A673 (cell line): Measurements from ENCODE around the gene ZNF630. TPM values are rescaled to one million over a fixed set of nuclear protein-coding genes. Genes with fewer than 3 reads are reported as not detected.

Experiments used
- Bru-seq: library from RNA; stranded (reverse); fragments of 400-500 nt; gene quantifications from one replicate; lab custom pipeline; 2021; lab: Mats Ljungman, UMichigan
- BruChase-seq, 2 experiments: library from RNA; stranded (reverse); fragments of 400-500 nt; gene quantifications; one replicate each; lab custom pipeline; 2021; lab: Mats Ljungman, UMichigan
- BruUV-seq: library from RNA; stranded (reverse); fragments of 400-500 nt; replicated peaks from 2 replicates; lab custom pipeline; 2021; lab: Mats Ljungman, UMichigan
- CTCF ChIA-PET: fragments of 300-600 bp; sonication (Branson Sonifier 250); formaldehyde crosslinking; loops from one replicate; lab custom pipeline; 2022; ENCODE audit warnings: antibody characterized with exemption; lab: Charles Lee
- POLR2A ChIA-PET: fragments of 300-600 bp; sonication (Branson Sonifier 250); formaldehyde crosslinking; loops from one replicate; lab custom pipeline; 2022; ENCODE audit warnings: antibody characterized with exemption; ENCODE audit not compliant: low non-redundant PET; lab: Charles Lee
- DNase-seq: peaks from one replicate; pipeline ENCODE4 v3.0.0-alpha.2; 2015; ENCODE audit warnings: low spot score
- H3K27ac ChIP-seq: fragments of 200-600 bp; sonication (generic); 2 replicates; pipeline ENCODE4 v1.5.1; 2016; ENCODE audit warnings: mixed run types, low read depth, mild to moderate bottlenecking, mixed read lengths, antibody characterized with exemption, low read length; ENCODE audit not compliant: poor library complexity, severe bottlenecking
- H3K27me3 ChIP-seq: fragments of 200-600 bp; sonication (generic); replicated peaks from 2 replicates; pipeline ENCODE4 v1.6.1; 2017; ENCODE audit warnings: mixed run types, low read depth, mild to moderate bottlenecking, mixed read lengths, antibody characterized with exemption, low read length; ENCODE audit not compliant: insufficient read depth, poor library complexity
- H3K36me3 ChIP-seq: fragments of 200-600 bp; sonication (generic); 2 replicates; pipeline ENCODE4 v1.6.1; 2016; ENCODE audit warnings: mixed run types, mild to moderate bottlenecking, mixed read lengths, antibody characterized with exemption, low read length; ENCODE audit not compliant: insufficient read depth, poor library complexity, severe bottlenecking
- H3K4me1 ChIP-seq: fragments of 200-600 bp; sonication (generic); 2 replicates; pipeline ENCODE4 v1.6.1; 2017; ENCODE audit warnings: mixed run types, mild to moderate bottlenecking, mixed read lengths, antibody characterized with exemption, low read length; ENCODE audit not compliant: insufficient read depth, poor library complexity, severe bottlenecking
- H3K4me3 ChIP-seq: fragments of 200-600 bp; sonication (generic); 2 replicates; pipeline ENCODE4 v1.5.1; 2016; ENCODE audit warnings: low read depth, mixed run types, mild to moderate bottlenecking, mixed read lengths, low read length; ENCODE audit not compliant: poor library complexity, severe bottlenecking
- H3K9me3 ChIP-seq: fragments of 200-600 bp; sonication (generic); 2 replicates; pipeline ENCODE4 v1.6.1; 2016; ENCODE audit warnings: mixed run types, low read depth, mild to moderate bottlenecking, mixed read lengths, antibody characterized with exemption, low read length; ENCODE audit not compliant: poor library complexity, severe bottlenecking
- CTCF ChIP-seq: fragments of 300-800, 200-600 bp; sonication (generic); conservative IDR thresholded peaks from 2 replicates; pipeline ENCODE4 v1.5.1; 2017; ENCODE audit warnings: low read depth, mild to moderate bottlenecking, antibody characterized with exemption, low read length, moderate library complexity, mixed read lengths
- EZH2 ChIP-seq: fragments of 200-600 bp; sonication (generic); IDR thresholded peaks from 2 replicates; pipeline ENCODE4 v1.6.1; 2017; ENCODE audit warnings: borderline replicate concordance, low read depth, mild to moderate bottlenecking, mixed read lengths, antibody characterized with exemption, low read length; ENCODE audit not compliant: poor library complexity, severe bottlenecking
- intact Hi-C: fragments of 100-400 bp; cut with micrococcal nuclease; formaldehyde crosslinking; loops from one replicate; pipeline ENCODE4 v1.10.0; 2022; ENCODE audit not compliant: unreplicated experiment
- long read RNA-seq: library from polyadenylated mRNA; stranded (forward); transcript quantifications from one replicate; pipeline ENCODE4 v2.0.0, GENCODE V29; 2022
- total RNA-seq: library from RNA; stranded (reverse); gene quantifications from 2 replicates; pipeline ENCODE4 v1.2.3, GENCODE V29; 2021

The ZNF630 gene
- total RNA-seq: 0.31 and 1.6 TPM in 2 replicates
- percentile 32 among the genes with signal in this experiment for Bru-seq, nascent RNA
- percentile 33 among the genes with signal in this experiment for BruChase-seq, experiment 1, labeled RNA remaining after a 2-hour chase
- percentile 37 among the genes with signal in this experiment for BruChase-seq, experiment 2, labeled RNA remaining after a 6-hour chase
- long read RNA-seq, partial matches to known transcripts: 0 of 1 reads
- long read RNA-seq, other reads (novel, unspliced or antisense): 1 of 1 reads

GRCh38 chrX:48071064-48071985 lies at the start of gene ZNF630:
Gene ZNF630, minus strand, starts transcription at chrX:48071640. Its CDS starts 4,754 bp downstream, at chrX:48066886.
- DNase-seq: no peak
- Histone ChIP-seq H3K9me3 (no peaks in the 10 kb centered on the region), H3K4me1 (no peaks in the 10 kb centered on the region), H3K27ac (no peak within 1 kb of the TSS), H3K27me3 (no peaks in the 10 kb centered on the region), H3K4me3 (no peak within 1 kb of the TSS), H3K36me3 (no peaks in the 10 kb centered on the region)
- intact Hi-C loops: no loop called here
- ChIA-PET CTCF (no interaction called here), POLR2A (no interaction called here)
- TF ChIP-seq CTCF (no peak), EZH2 (no peak)
- no TSS peak for BruUV-seq

GRCh38 chrX:48107717-48108116 lies 36.3 kb upstream of the ZNF630 start:
- intact Hi-C loops: no loop called here
- POLR2A ChIA-PET: no interaction called here
- Histone ChIP-seq H3K4me1 (no peaks in the 10 kb centered on the region), H3K4me3 (no peak overlapping the region), H3K9me3 (no peaks in the 10 kb centered on the region), H3K36me3 (no peaks in the 10 kb centered on the region), H3K27ac (no peak overlapping the region), H3K27me3 (no peaks in the 10 kb centered on the region)
- peak; percentile 3 for DNase-seq
- CTCF ChIA-PET: no interaction called here
- no TSS peak for BruUV-seq
- TF ChIP-seq EZH2 (no peak), CTCF (no peak)

- Histone ChIP-seq H3K4me1 (no peaks in the 10 kb centered on the region), H3K27me3 (no peaks in the 10 kb centered on the region), H3K9me3 (no peaks in the 10 kb centered on the region), H3K27ac (no peak overlapping the region), H3K36me3 (no peaks in the 10 kb centered on the region), H3K4me3 (no peak overlapping the region)
- ChIA-PET CTCF (no interaction called here), POLR2A (no interaction called here)
- no TSS peak for BruUV-seq
- intact Hi-C loops: no loop called here
- TF ChIP-seq EZH2 (no peak), CTCF (no peak)
- DNase-seq: no peak
These were observed 31.5 kb upstream of the ZNF630 start for GRCh38 chrX:48102874-48103374.
